Occipital lobe (tissue), 2 donors: ENCODE data around the gene GSTM2. TPM values are rescaled to one million over a fixed set of nuclear protein-coding genes. Genes with fewer than 3 reads are reported as not detected.

Source experiments
- DNase-seq: peaks from one replicate; lab custom pipeline; 2025; lab: John Stamatoyannopoulos, UW
- total RNA-seq: library from RNA; depleted of rRNA; stranded (reverse); fragments of >200 nt; gene quantifications from one replicate; pipeline ENCODE4 v1.2.3, GENCODE V29; 2014

The GSTM2 gene
- total RNA-seq, result 9.2 TPM

GRCh38 chr1:109667452-109668122, at the start of gene GSTM2:
TSS of gene GSTM2 (plus strand) at chr1:109668057. CDS start at chr1:109668116, 59 bp downstream.
- peak; percentile 59 for DNase-seq

- no peak for DNase-seq
Measured at GRCh38 chr1:109618661-109619575, 48.9 kb upstream of the GSTM2 start.

- no peak for DNase-seq
Measured at GRCh38 chr1:109619576-109620400, 48.1 kb upstream of the GSTM2 start, which contains the start of the genes AMPD2 and GNAT2. TSS of gene AMPD2 (plus strand) at chr1:109619837. CDS start at chr1:109621176, 1,339 bp downstream. TSS of gene GNAT2 (minus strand) at chr1:109619616. CDS start at chr1:109612870, 6,746 bp downstream.

- DNase-seq, result no peak
Measured at GRCh38 chr1:109620401-109620791, 47.5 kb upstream of the GSTM2 start.

GRCh38 chr1:109620841-109621286, 47.0 kb upstream of the GSTM2 start:
- peak; percentile 88 for DNase-seq

- DNase-seq, result no peak
Measured at GRCh38 chr1:109621379-109622136, 46.3 kb upstream of the GSTM2 start.

DNA sequence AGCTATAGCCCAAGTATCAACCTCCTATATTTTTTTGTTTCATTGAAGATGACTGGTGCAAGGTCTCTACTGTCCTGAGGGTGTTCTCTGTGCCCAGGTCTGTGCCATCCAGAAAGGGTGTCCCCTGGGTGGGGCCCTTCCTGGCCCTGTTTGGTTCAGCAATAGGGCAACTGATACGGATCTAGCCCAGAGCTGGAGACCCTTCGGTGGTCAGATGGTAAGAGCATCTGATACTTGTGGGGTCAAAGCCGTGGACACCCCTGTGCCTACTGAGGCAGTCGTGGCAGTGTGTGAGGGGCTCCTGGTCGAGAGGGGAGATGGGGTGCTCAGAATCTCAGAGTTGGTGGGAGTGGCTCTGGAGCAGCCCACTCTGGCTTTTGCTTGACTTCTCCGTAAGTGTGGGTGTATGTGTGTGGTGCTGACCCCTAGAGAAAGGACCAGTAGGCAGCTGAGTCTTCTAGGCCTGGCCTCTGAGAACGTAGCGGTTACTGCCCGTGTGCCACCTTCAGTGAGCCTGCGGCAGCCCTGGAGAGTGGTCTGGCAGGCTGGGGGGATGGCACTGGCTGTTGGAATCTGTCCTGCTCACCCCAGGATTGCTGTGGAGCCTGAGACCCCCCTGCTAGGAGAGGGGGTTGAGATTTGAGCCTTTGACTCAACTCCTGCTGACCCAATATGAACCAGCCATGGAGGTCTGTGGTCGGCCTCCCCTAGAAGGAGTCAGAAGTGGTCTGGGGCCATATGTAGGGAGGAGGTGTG, 45.5 kb upstream of the GSTM2 start:
- no peak for DNase-seq

GRCh38 chr1:109622895-109623294, 45.0 kb upstream of the GSTM2 start:
- DNase-seq, result no peak

- no peak for DNase-seq
Measured at GRCh38 chr1:109623601-109624161, 44.2 kb upstream of the GSTM2 start.

DNA sequence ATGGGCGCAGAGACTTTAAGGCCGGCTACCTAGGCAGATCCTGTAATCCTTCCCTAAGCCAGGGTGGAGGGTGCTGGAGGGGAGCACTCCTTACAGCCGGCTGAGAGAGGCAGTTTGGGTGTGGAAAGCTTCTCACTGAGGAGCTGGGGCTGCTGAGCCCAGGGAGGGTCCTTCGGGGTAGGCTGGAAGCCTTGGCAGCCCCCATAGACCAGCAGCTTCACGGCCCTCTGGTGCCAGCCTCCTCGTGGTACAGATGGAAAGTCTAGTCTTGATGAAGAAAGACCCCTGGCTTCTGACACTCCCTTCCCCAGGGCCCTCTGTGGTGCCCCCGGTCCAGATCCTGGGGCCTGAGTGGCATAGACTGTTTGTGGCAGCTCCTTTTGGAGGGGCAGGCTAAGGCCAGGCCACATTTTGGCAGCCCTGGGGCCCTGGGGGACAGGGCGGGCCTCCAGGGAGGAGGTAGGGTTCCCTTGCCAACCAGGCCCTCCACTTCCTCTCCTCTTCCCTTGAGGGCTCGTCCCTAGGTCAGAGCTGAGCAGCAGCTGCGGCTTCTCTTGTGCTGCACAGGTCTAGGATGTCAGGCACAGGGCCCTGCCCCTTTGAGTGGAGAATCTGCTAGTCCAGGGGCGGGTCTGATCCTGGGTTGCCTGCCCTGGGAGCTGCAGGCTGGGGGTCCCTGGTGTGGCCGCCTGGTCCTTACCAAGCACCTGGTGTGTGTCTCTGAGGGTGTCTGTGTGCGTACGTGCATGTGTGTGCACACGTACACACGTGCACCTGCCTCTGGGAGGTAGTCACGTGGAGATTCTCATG, 43.5 kb upstream of the GSTM2 start:
- DNase-seq, result no peak

GRCh38 chr1:109625176-109625575, 42.7 kb upstream of the GSTM2 start:
- no peak for DNase-seq

DNA sequence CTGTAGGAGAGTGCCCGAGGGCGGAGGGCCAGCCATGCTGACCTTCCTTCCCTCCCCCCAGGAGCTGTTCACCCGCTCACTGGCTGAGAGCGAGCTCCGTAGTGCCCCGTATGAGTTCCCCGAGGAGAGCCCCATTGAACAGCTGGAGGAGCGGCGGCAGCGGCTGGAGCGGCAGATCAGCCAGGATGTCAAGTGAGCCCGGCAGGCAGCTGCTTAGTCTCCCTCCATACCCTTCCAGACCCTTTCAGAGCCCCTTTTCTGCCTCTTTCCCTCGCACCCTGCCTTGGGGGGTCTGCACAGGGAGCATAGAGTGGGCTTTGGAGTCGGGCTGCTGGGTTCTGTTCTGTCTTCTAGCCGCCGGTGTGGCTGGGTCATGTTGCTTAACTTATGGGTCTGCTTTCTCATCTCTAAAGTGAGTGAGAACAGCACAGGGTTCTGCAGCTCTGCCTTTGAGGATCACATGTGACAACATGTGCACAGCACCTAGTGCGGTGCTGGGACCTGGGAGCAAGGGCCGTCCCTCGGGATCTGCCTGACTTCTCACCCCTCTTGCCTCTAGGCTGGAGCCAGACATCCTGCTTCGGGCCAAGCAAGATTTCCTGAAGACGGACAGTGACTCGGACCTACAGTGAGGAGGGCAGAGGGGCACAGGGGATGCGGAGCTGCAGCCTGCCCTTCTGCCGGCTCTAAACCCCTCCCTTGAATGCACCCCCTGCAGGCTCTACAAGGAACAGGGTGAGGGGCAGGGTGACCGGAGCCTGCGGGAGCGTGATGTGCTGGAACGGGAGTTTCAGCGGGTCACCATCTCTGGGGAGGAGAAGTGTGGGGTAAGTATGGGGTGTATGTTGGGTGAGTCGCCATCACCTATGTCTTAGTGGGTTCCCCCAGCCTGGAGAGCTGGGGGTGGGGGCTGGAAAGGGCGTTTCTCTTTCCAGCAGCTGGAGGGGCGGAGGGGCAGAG, 42.0 kb upstream of the GSTM2 start:
- no peak for DNase-seq

GRCh38 chr1:109626682-109627408, 41.0 kb upstream of the GSTM2 start:
- DNase-seq, result no peak

DNA sequence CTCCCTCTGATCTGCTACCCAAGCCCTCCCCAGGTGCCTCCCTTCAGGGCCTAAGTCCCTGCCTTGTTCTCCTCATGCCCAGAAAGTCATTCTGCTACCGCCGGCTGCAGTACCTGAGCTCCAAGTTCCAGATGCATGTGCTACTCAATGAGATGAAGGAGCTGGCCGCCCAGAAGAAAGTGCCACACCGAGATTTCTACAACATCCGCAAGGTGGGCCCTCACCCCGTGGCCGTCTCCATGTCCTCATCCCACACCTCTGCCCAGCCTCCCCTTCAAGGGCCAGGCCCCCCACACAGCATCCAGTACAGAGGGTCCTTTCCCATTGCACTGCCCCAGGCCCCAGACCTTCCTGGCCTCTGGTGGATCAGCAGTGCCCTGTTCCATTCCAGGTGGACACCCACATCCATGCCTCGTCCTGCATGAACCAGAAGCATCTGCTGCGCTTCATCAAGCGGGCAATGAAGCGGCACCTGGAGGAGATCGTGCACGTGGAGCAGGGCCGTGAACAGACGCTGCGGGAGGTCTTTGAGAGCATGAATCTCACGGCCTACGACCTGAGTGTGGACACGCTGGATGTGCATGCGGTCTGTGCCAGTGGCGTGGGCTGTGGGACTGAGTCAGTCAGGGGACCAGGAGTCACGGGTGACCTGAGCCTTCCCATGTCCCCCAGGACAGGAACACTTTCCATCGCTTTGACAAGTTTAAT, 40.0 kb upstream of the GSTM2 start:
- DNase-seq, result no peak

- DNase-seq, result no peak
Measured at GRCh38 chr1:109628540-109629321, 39.1 kb upstream of the GSTM2 start.
